GM23248 (cell line): ENCODE results near the gene PHLDB3. TPM values are rescaled to one million over a fixed set of nuclear protein-coding genes. Genes with fewer than 3 reads are reported as not detected.

Experiments used
- DNase-seq: peaks from one replicate; pipeline ENCODE4 v3.0.0-alpha.2; 2015
- H2AFZ ChIP-seq: fragments of 200-600 bp; sonication (generic); 2 replicates; pipeline ENCODE4 v1.6.1; 2016; ENCODE audit warnings: antibody characterized with exemption
- H3F3A ChIP-seq: fragments of 200-600 bp; sonication (generic); 2 replicates; pipeline ENCODE4 v1.6.1; 2016; ENCODE audit warnings: mild to moderate bottlenecking, antibody characterized with exemption, mixed run types; ENCODE audit not compliant: insufficient read depth
- H3K27ac ChIP-seq: fragments of 200-600 bp; sonication (generic); 2 replicates; pipeline ENCODE4 v1.5.1; 2016; ENCODE audit warnings: mild to moderate bottlenecking
- H3K27me3 ChIP-seq: fragments of 200-600 bp; sonication (generic); replicated peaks from 2 replicates; pipeline ENCODE4 v1.6.1; 2016; ENCODE audit warnings: mild to moderate bottlenecking; ENCODE audit not compliant: insufficient read depth
- H3K36me3 ChIP-seq: fragments of 200-600 bp; sonication (generic); 2 replicates; pipeline ENCODE4 v1.6.1; 2016; ENCODE audit warnings: low read depth, mild to moderate bottlenecking
- H3K4me1 ChIP-seq: fragments of 200-600 bp; sonication (generic); 2 replicates; pipeline ENCODE4 v1.6.1; 2016; ENCODE audit warnings: mild to moderate bottlenecking; ENCODE audit not compliant: insufficient read depth
- H3K4me2 ChIP-seq: fragments of 200-600 bp; sonication (generic); one replicate; pipeline ENCODE4 v1.6.1; 2016; ENCODE audit warnings: mild to moderate bottlenecking; ENCODE audit not compliant: unreplicated experiment
- H3K4me3 ChIP-seq: fragments of 200-600 bp; sonication (generic); 2 replicates; pipeline ENCODE4 v1.5.1; 2016; ENCODE audit warnings: mild to moderate bottlenecking
- H3K79me2 ChIP-seq: fragments of 200-600 bp; sonication (generic); 2 replicates; pipeline ENCODE4 v1.6.1; 2016; ENCODE audit warnings: mild to moderate bottlenecking; ENCODE audit not compliant: insufficient read depth
- H3K9ac ChIP-seq: fragments of 200-600 bp; sonication (generic); 2 replicates; pipeline ENCODE4 v1.6.1; 2016; ENCODE audit warnings: mild to moderate bottlenecking
- H3K9me2 ChIP-seq: fragments of 200-600 bp; sonication (generic); 2 replicates; pipeline ENCODE4 v1.6.1; 2016; ENCODE audit warnings: mixed run types, mild to moderate bottlenecking, moderate library complexity; ENCODE audit not compliant: insufficient read depth
- H3K9me3 ChIP-seq: fragments of 200-600 bp; sonication (generic); one replicate; pipeline ENCODE4 v1.6.1; 2017; ENCODE audit warnings: low read depth
- H4K20me1 ChIP-seq: fragments of 200-600 bp; sonication (generic); 2 replicates; pipeline ENCODE4 v1.6.0; 2016; ENCODE audit not compliant: insufficient read depth
- EZH2 ChIP-seq: fragments of 200-600 bp; sonication (generic); IDR thresholded peaks from 2 replicates; pipeline ENCODE4 v1.6.1; 2018; ENCODE audit warnings: antibody characterized with exemption, mild to moderate bottlenecking; ENCODE audit not compliant: insufficient read depth, poor library complexity, severe bottlenecking
- EZH2phosphoT487 ChIP-seq: fragments of 200-600 bp; sonication (generic); IDR thresholded peaks from 2 replicates; pipeline ENCODE4 v1.6.1; 2018; ENCODE audit warnings: antibody characterized with exemption, moderate library complexity, mild to moderate bottlenecking, low read depth; ENCODE audit not compliant: insufficient read depth
- WGBS, 2 experiments: methylation state at CpG; one replicate each; pipeline ENCODE4 v1.1.6; 2015 to 2017; ENCODE audit warnings: low lambda C conversion rate in 2 of 2, low coverage in 1 of 2; ENCODE audit errors: missing lambda C conversion rate in 2 of 2; 5-methylcytosine and 5-hydroxymethylcytosine counted together
- in situ Hi-C: fragments of 300-500 bp; cut with MboI; formaldehyde crosslinking; loops from 2 replicates; pipeline ENCODE4 v1.15.0; 2020
- polyA plus RNA-seq: library from polyadenylated mRNA; unstranded; fragments of >200 nt; fragmentation: Nextera tagmentation; extraction: Ambion mirVana; gene quantifications from 2 replicates; pipeline ENCODE4 v1.2.1, GENCODE V29; 2016
- total RNA-seq: library from RNA; depleted of rRNA; stranded (reverse); fragments of >200 nt; shearing (Covaris generic); gene quantifications from 2 replicates; pipeline ENCODE4 v1.2.3, GENCODE V29; 2014

Gene PHLDB3
- total and polyA plus RNA-seq, 2 experiments from 2014 or later = 4.6 to 5.6 TPM

- H3K36me3 ChIP-seq = peaks cover 4% of the 10 kb centered on the region; the same call in 1 of the 2 replicates
- H3K9me2 ChIP-seq = no peaks in the 10 kb centered on the region
- H3K4me3 ChIP-seq = no peak overlapping the region
- H2AFZ ChIP-seq = no peak overlapping the region
- WGBS, 2 experiments = 62 to 100% methylated on average over 1 to 2 of the region's 2 CpGs
- no peak for DNase-seq
- no peak overlapping the region for H3K9ac ChIP-seq
- H3K4me2 ChIP-seq = no peak overlapping the region
- in situ Hi-C loops = no loop called here
- H3K27ac ChIP-seq = no peak overlapping the region
- H3F3A ChIP-seq = no peaks in the 10 kb centered on the region
- H3K27me3 ChIP-seq = no peaks in the 10 kb centered on the region
- H4K20me1 ChIP-seq = no peaks in the 10 kb centered on the region
- no peaks in the 10 kb centered on the region for H3K9me3 ChIP-seq
- no peaks in the 10 kb centered on the region for H3K4me1 ChIP-seq
- TF ChIP-seq EZH2 (no peak), EZH2phosphoT487 (no peak)
- H3K79me2 ChIP-seq = no peaks in the 10 kb centered on the region
Observed at GRCh38 chr19:43545981-43546380, 41.4 kb upstream of the PHLDB3 start.

GRCh38 chr19:43545276-43545675 lies 40.7 kb upstream of the PHLDB3 start:
- Histone ChIP-seq H3K4me1 (no peaks in the 10 kb centered on the region), H3K27ac (no peak overlapping the region), H2AFZ (no peak overlapping the region), H3K9ac (no peak overlapping the region), H3K4me2 (no peak overlapping the region), H3K79me2 (no peaks in the 10 kb centered on the region), H3K27me3 (no peaks in the 10 kb centered on the region), H3F3A (no peaks in the 10 kb centered on the region), H3K36me3 (no peaks in the 10 kb centered on the region), H3K4me3 (no peak overlapping the region), H4K20me1 (no peaks in the 10 kb centered on the region), H3K9me2 (no peaks in the 10 kb centered on the region), H3K9me3 (no peaks in the 10 kb centered on the region)
- no peak for DNase-seq
- in situ Hi-C loops = no loop called here
- 98 to 99% methylated on average over 5 of the region's 5 CpGs for WGBS, 2 experiments
- no peak for TF ChIP-seq EZH2
- no peak for TF ChIP-seq EZH2phosphoT487

DNA sequence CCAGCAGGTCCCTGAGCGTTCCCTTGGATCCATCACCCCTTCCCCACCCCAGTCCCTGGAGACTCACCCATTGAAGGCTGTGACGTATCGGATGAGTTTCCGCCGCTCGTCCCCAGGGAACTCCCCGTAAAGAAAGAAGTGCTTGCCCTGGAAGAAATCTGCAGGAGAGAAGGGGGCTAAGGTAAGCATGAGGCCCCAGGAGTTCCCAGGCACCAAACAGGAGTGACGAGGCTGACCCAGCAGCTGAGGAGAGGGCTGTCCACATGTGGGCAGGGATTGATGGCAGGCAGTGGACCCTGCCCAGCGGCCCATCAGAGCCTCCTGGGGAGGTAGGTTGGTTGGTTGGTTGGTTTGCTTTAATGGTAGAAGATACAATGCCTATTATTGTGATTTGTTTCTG lies 39.5 kb upstream of the PHLDB3 start:
- Histone ChIP-seq H3K4me1 (no peaks in the 10 kb centered on the region), H3K27me3 (no peaks in the 10 kb centered on the region), H3K36me3 (peaks cover 4% of the 10 kb centered on the region; the same call in 1 of the 2 replicates), H4K20me1 (no peaks in the 10 kb centered on the region), H3K4me3 (no peak overlapping the region), H3K9me2 (no peaks in the 10 kb centered on the region), H3K79me2 (no peaks in the 10 kb centered on the region), H3K27ac (no peak overlapping the region), H3K9me3 (no peaks in the 10 kb centered on the region), H3K9ac (no peak overlapping the region), H3K4me2 (no peak overlapping the region), H2AFZ (no peak overlapping the region), H3F3A (no peaks in the 10 kb centered on the region)
- no peak for DNase-seq
- in situ Hi-C loops = no loop called here
- WGBS, 2 experiments = 98 to 100% methylated on average over 9 of the region's 9 CpGs
- TF ChIP-seq EZH2phosphoT487 (no peak), EZH2 (no peak)

GRCh38 chr19:43541920-43542650 lies 37.5 kb upstream of the PHLDB3 start:
- no peaks in the 10 kb centered on the region for H3K4me1 ChIP-seq
- no peak overlapping the region for H3K4me2 ChIP-seq
- no peak for DNase-seq
- 94 to 97% methylated on average over 5 of the region's 5 CpGs for WGBS, 2 experiments
- no peaks in the 10 kb centered on the region for H3K9me3 ChIP-seq
- H3K9ac ChIP-seq = no peak overlapping the region
- H4K20me1 ChIP-seq = no peaks in the 10 kb centered on the region
- no peaks in the 10 kb centered on the region for H3F3A ChIP-seq
- H2AFZ ChIP-seq = no peak overlapping the region
- H3K27ac ChIP-seq = no peak overlapping the region
- no peaks in the 10 kb centered on the region for H3K79me2 ChIP-seq
- peaks cover 10% of the 10 kb centered on the region; the same call in 1 of the 2 replicates for H3K36me3 ChIP-seq
- in situ Hi-C loops = no loop called here
- TF ChIP-seq EZH2 (no peak), EZH2phosphoT487 (no peak)
- no peak overlapping the region for H3K4me3 ChIP-seq
- H3K27me3 ChIP-seq = no peaks in the 10 kb centered on the region
- H3K9me2 ChIP-seq = no peaks in the 10 kb centered on the region

DNA sequence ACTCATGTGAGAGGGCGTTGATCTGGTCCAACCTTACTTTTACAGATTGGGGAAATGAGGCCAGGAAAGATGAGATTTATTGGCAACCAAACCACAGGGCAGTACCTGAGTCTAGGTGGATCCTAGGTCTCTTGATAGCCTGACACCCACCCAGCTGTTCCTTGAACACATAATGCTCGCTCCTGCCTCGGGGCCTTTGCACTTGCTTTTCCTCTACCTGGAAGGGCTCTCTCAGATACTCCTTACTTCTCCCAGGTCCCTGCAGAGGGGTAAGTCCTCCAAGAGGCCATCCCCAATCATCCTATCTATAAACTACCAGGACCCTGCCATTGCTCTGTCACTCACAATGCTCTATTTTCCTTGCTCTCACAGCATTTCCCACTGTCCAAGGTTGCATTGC lies 35.8 kb upstream of the PHLDB3 start:
- Histone ChIP-seq H3K4me3 (no peak overlapping the region), H2AFZ (no peak overlapping the region), H3K36me3 (peaks cover 10% of the 10 kb centered on the region; the same call in 1 of the 2 replicates), H3K9me3 (no peaks in the 10 kb centered on the region), H3K9me2 (no peaks in the 10 kb centered on the region), H3K27me3 (no peaks in the 10 kb centered on the region), H4K20me1 (no peaks in the 10 kb centered on the region), H3K4me2 (no peak overlapping the region), H3K27ac (no peak overlapping the region), H3F3A (no peaks in the 10 kb centered on the region), H3K4me1 (no peaks in the 10 kb centered on the region), H3K9ac (no peak overlapping the region), H3K79me2 (no peaks in the 10 kb centered on the region)
- in situ Hi-C loops = no loop called here
- DNase-seq = no peak
- WGBS, 2 experiments = 96 to 98% methylated on average over 3 of the region's 3 CpGs
- TF ChIP-seq EZH2 (no peak), EZH2phosphoT487 (no peak)
